Naive thymus-derived CD8-positive, alpha-beta T cell (primary cell): ENCODE results near the gene KRTAP19-2. TPM values are rescaled to one million over a fixed set of nuclear protein-coding genes. Genes with fewer than 3 reads are reported as not detected.
"Not testable (repeated sequence)": the region's sequence is repeated elsewhere in the genome, so short reads cannot be mapped to it uniquely, and the experiment has no call there.

Experiments
- ATAC-seq, 2 donors: fragments of 150-1000 bp; cut with Tn5 transposase in 1 of 2; sonication (Bioruptor Pico), chemical (Tn5 transposase) in 1 of 2; 1 replicate in 1 of 2; 2 replicates in 1 of 2; pipeline ENCODE4 v1.10.0; 2021; ENCODE audit warnings: mild to moderate bottlenecking in 2 of 2, moderate library complexity in 2 of 2
- POLR2A ChIA-PET: fragments of 350-600 bp; sonication (Branson Sonifier 250); formaldehyde crosslinking; loops from one replicate; lab custom pipeline; 2021; ENCODE audit warnings: antibody characterized with exemption; lab: Charles Lee
- DNase-seq, 10 donors: peaks; one replicate each; pipeline versions ENCODE4 v3.0.0 to v3.0.0-alpha.2; 2020 to 2022
- H3K27ac Mint-ChIP-seq, 10 donors: one replicate each; pipeline ENCODE4 v1.8.0; 2020 to 2022; ENCODE audit warnings: mild to moderate bottlenecking in 10 of 10, mixed read lengths in 10 of 10, moderate library complexity in 4 of 10, inconsistent platforms in 1 of 10
- H3K27me3 Mint-ChIP-seq, 5 donors: one replicate each; pipeline ENCODE4 v1.8.0; 2021 to 2022; ENCODE audit warnings: mixed read lengths in 5 of 5
- H3K36me3 Mint-ChIP-seq, 3 donors: one replicate each; pipeline ENCODE4 v1.8.0; 2020 to 2022; ENCODE audit warnings: mixed read lengths in 3 of 3, mild to moderate bottlenecking in 2 of 3, inconsistent platforms in 1 of 3
- H3K4me1 Mint-ChIP-seq, 4 donors: one replicate each; pipeline ENCODE4 v1.8.0; 2021 to 2022; ENCODE audit warnings: mixed read lengths in 4 of 4
- H3K4me3 Mint-ChIP-seq, 10 donors: one replicate each; pipeline ENCODE4 v1.8.0; 2020 to 2022; ENCODE audit warnings: mild to moderate bottlenecking in 10 of 10, mixed read lengths in 10 of 10, moderate library complexity in 6 of 10, inconsistent platforms in 1 of 10
- H3K9me3 Mint-ChIP-seq, 9 donors: one replicate each; pipeline ENCODE4 v1.8.0; 2020 to 2022; ENCODE audit warnings: mixed read lengths in 9 of 9, mild to moderate bottlenecking in 3 of 9, inconsistent platforms in 1 of 9, moderate library complexity in 1 of 9
- polyA plus RNA-seq, 3 donors: library from polyadenylated mRNA; unstranded; fragments of 300-500 nt; fragmentation: Illumina TruSeq; gene quantifications; one replicate each; pipeline ENCODE4 v1.2.3, GENCODE V29; 2021
- total RNA-seq, 8 experiments: library from RNA in 2 of 8; stranded (reverse) in 2 of 8; gene quantifications; one replicate each; pipeline ENCODE4 v1.2.3 and lab custom pipeline; 2021 to 2026

The KRTAP19-2 gene, protein sequence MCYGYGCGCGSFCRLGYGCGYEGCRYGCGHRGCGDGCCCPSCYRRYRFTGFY
- total RNA-seq (not detected), polyA plus RNA-seq (not detected), total RNA-seq (lab: John Stamatoyannopoulos, UW) (0 reads per million in 6 experiments)

- H3K27ac Mint-ChIP-seq = no peak within 1 kb of the TSS
- DNase-seq = no peak
- no peaks in the 10 kb centered on the region for H3K4me1 Mint-ChIP-seq
- peaks cover 0 to 18% (median 11%) of the 10 kb centered on the region in 9 donors for H3K9me3 Mint-ChIP-seq
- ATAC-seq = no peak
- H3K36me3 Mint-ChIP-seq = no peaks in the 10 kb centered on the region
- H3K27me3 Mint-ChIP-seq = no peaks in the 10 kb centered on the region
- no peak within 1 kb of the TSS for H3K4me3 Mint-ChIP-seq
- POLR2A ChIA-PET = no interaction called here
Observed at GRCh38 chr21:30487336-30487735, at the start of gene KRTAP19-2. KRTAP19-2 (minus strand) TSS chr21:30487436; CDS start chr21:30487348, 88 bp downstream.

DNA sequence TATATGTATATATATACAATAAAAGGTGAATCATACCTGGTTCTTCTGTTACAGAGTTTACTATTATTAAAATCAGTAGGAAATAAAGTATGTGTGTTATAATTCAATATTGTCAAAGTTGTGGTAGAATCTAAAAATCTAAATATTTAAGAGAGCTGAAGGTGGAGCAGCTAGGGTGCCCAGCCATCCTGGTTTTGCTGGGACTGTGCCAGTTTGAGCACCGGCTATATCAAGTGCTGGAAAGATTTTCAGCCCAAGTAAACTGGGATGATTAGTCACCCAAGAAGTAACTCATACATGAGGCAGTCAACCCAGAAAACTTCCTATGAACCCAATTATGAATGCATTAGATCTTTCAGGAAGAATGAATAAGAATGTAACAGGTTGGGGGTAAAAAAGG, 31.6 kb upstream of the KRTAP19-2 start:
- Mint-ChIP-seq H3K36me3 (no peaks in the 10 kb centered on the region), H3K27ac (no peak overlapping the region), H3K27me3 (no peaks in the 10 kb centered on the region), H3K9me3 (peaks cover 0 to 9% (median 0%) of the 10 kb centered on the region in 9 donors), H3K4me3 (no peak overlapping the region), H3K4me1 (no peaks in the 10 kb centered on the region)
- no peak for DNase-seq
- POLR2A ChIA-PET = no interaction called here
- no peak for ATAC-seq

- Mint-ChIP-seq H3K4me1 (no peaks in the 10 kb centered on the region), H3K4me3 (no peak overlapping the region), H3K36me3 (no peaks in the 10 kb centered on the region), H3K9me3 (peaks cover 0 to 9% (median 0%) of the 10 kb centered on the region in 9 donors), H3K27ac (no peak overlapping the region), H3K27me3 (no peaks in the 10 kb centered on the region)
- no peak for DNase-seq
- POLR2A ChIA-PET = no interaction called here
- no peak for ATAC-seq
Observed at GRCh38 chr21:30515681-30516080, 28.4 kb upstream of the KRTAP19-2 start.

- H3K27ac Mint-ChIP-seq, H3K4me1 Mint-ChIP-seq, DNase-seq, H3K4me3 Mint-ChIP-seq, ATAC-seq, H3K36me3 Mint-ChIP-seq, POLR2A ChIA-PET: not testable (repeated sequence)
- Mint-ChIP-seq H3K9me3 (peaks cover 0 to 11% (median 0%) of the 10 kb centered on the region in 9 donors), H3K27me3 (peaks cover 0 to 40% (median 6%) of the 10 kb centered on the region in 5 donors)
Observed at GRCh38 chr21:30505621-30506205, 18.5 kb upstream of the KRTAP19-2 start.

- Mint-ChIP-seq H3K4me3 (no peak within 1 kb of the TSS), H3K27ac (no peak within 1 kb of the TSS), H3K4me1 (no peaks in the 10 kb centered on the region), H3K9me3 (peaks cover 0 to 3% (median 0%) of the 10 kb centered on the region in 9 donors), H3K36me3 (no peaks in the 10 kb centered on the region), H3K27me3 (peaks cover 0 to 25% (median 1%) of the 10 kb centered on the region in 5 donors)
- ATAC-seq (no peak), DNase-seq (no peak)
- POLR2A ChIA-PET = no interaction called here
Observed at GRCh38 chr21:30502041-30502440, 14.8 kb upstream of the KRTAP19-2 start, which contains the start of gene KRTAP19-5. KRTAP19-5 (minus strand) TSS chr21:30502141; CDS start chr21:30502090, 51 bp downstream.

GRCh38 chr21:30497065-30497464, 9.8 kb upstream of the KRTAP19-2 start, which contains the start of gene KRTAP19-4:
KRTAP19-4 (minus strand) TSS chr21:30497165; CDS start chr21:30497110, 55 bp downstream.
- Mint-ChIP-seq H3K4me1 (no peaks in the 10 kb centered on the region), H3K27me3 (no peaks in the 10 kb centered on the region), H3K36me3 (no peaks in the 10 kb centered on the region), H3K4me3 (no peak within 1 kb of the TSS), H3K9me3 (peaks cover 0 to 4% (median 0%) of the 10 kb centered on the region in 9 donors), H3K27ac (no peak within 1 kb of the TSS)
- POLR2A ChIA-PET = no interaction called here
- DNase-seq (no peak), ATAC-seq (no peak)

- H3K27ac Mint-ChIP-seq = no peak within 1 kb of the TSS
- H3K4me3 Mint-ChIP-seq = no peak within 1 kb of the TSS
- peaks cover 0 to 10% (median 2%) of the 10 kb centered on the region in 9 donors for H3K9me3 Mint-ChIP-seq
- no peaks in the 10 kb centered on the region for H3K36me3 Mint-ChIP-seq
- POLR2A ChIA-PET = no interaction called here
- ATAC-seq (no peak), DNase-seq (no peak)
- no peaks in the 10 kb centered on the region for H3K4me1 Mint-ChIP-seq
- no peaks in the 10 kb centered on the region for H3K27me3 Mint-ChIP-seq
Observed at GRCh38 chr21:30491963-30492428, 4.8 kb upstream of the KRTAP19-2 start, which contains the start of gene KRTAP19-3. KRTAP19-3 (minus strand) TSS chr21:30492013; CDS start chr21:30491957, 56 bp downstream.

- Mint-ChIP-seq H3K27me3 (no peaks in the 10 kb centered on the region), H3K4me1 (no peaks in the 10 kb centered on the region), H3K36me3 (no peaks in the 10 kb centered on the region), H3K4me3 (no peak overlapping the region), H3K27ac (no peak overlapping the region), H3K9me3 (peaks cover 1 to 18% (median 11%) of the 10 kb centered on the region in 9 donors)
- POLR2A ChIA-PET = no interaction called here
- ATAC-seq = no peak
- no peak for DNase-seq
Observed at GRCh38 chr21:30486180-30486579, 1.1 kb downstream of the KRTAP19-2 start.

GRCh38 chr21:30482130-30482529, 5.1 kb downstream of the KRTAP19-2 start:
- Mint-ChIP-seq H3K4me1 (no peaks in the 10 kb centered on the region), H3K27ac (no peak overlapping the region), H3K9me3 (peaks cover 0 to 15% (median 10%) of the 10 kb centered on the region in 9 donors), H3K27me3 (no peaks in the 10 kb centered on the region), H3K4me3 (no peak overlapping the region), H3K36me3 (no peaks in the 10 kb centered on the region)
- POLR2A ChIA-PET = no interaction called here
- no peak for DNase-seq
- no peak for ATAC-seq

- Mint-ChIP-seq H3K27me3 (no peaks in the 10 kb centered on the region), H3K4me1 (no peaks in the 10 kb centered on the region), H3K36me3 (no peaks in the 10 kb centered on the region), H3K4me3 (no peak within 1 kb of the TSS), H3K9me3 (peaks cover 0 to 4% (median 2%) of the 10 kb centered on the region in 9 donors), H3K27ac (no peak within 1 kb of the TSS)
- no peak for ATAC-seq
- DNase-seq = no peak
- POLR2A ChIA-PET = no interaction called here
Observed at GRCh38 chr21:30480145-30480544, 7.1 kb downstream of the KRTAP19-2 start, which contains the start of gene KRTAP19-1. KRTAP19-1 (minus strand) TSS chr21:30480367; CDS start chr21:30480317, 50 bp downstream.

- Mint-ChIP-seq H3K4me1 (no peaks in the 10 kb centered on the region), H3K36me3 (no peaks in the 10 kb centered on the region), H3K4me3 (no peak overlapping the region), H3K27ac (no peak overlapping the region), H3K27me3 (peaks cover 0 to 2% (median 0%) of the 10 kb centered on the region in 5 donors), H3K9me3 (peaks cover 0 to 2% (median 0%) of the 10 kb centered on the region in 9 donors)
- DNase-seq (no peak), ATAC-seq (no peak)
- POLR2A ChIA-PET = no interaction called here
Observed at GRCh38 chr21:30479259-30479658, 8.0 kb downstream of the KRTAP19-2 start.

DNA sequence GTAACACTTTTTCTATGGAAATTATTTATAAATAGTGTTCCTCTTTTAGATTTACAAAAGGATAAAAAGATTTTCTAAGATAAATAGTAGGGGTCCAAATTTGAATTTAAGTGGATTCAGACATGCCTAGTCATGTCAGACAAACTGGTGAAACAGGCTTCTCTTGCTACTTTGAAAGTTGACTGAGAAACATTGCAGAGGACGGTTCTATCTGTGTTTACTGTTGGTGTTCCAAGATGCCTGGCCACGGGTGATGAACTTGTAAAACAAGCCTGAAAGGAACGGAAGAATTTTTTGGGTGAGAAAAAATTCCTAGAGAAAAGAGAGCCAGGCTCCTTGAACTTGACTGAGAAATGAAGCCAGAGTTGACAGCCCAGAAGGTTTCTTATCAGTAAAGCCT, 9.2 kb downstream of the KRTAP19-2 start:
- H3K27me3 Mint-ChIP-seq = peaks cover 0 to 2% (median 0%) of the 10 kb centered on the region in 5 donors
- H3K27ac Mint-ChIP-seq = no peak overlapping the region
- ATAC-seq (no peak), DNase-seq (no peak)
- H3K36me3 Mint-ChIP-seq = no peaks in the 10 kb centered on the region
- no peaks in the 10 kb centered on the region for H3K4me1 Mint-ChIP-seq
- no peak overlapping the region for H3K4me3 Mint-ChIP-seq
- POLR2A ChIA-PET = no interaction called here
- peaks cover 0 to 2% (median 0%) of the 10 kb centered on the region in 9 donors for H3K9me3 Mint-ChIP-seq
